ENCODE measurements around the gene P2RX7. TPM values are rescaled to one million over a fixed set of nuclear protein-coding genes. Genes with fewer than 3 reads are reported as not detected.

P2RX7 gene
- total RNA-seq, 1 experiment from 2014 or later, result 1.6 TPM

- no peak overlapping the region for H3K4me2 ChIP-seq (ENCODE audit: low read length)
- no peaks in the 10 kb centered on the region for H3K27me3 ChIP-seq (ENCODE audit: low read length)
- ChIA-PET CTCF (no interaction called here), POLR2A (ENCODE audit: unreplicated experiment) (interaction anchor here (0.7 kb wide), 1 partner anchor 204 kb away, joined by 4 read pairs; no protein-coding TSS in a partner anchor)
- no peaks in the 10 kb centered on the region for H4K20me1 ChIP-seq (ENCODE audit: low read length)
- no peaks in the 10 kb centered on the region for H3K36me3 ChIP-seq (ENCODE audit: low read depth, low read length)
- TF ChIP-seq EZH2phosphoT487 (IDR thresholded peaks at IDR 0.05; ENCODE audit: borderline replicate concordance, low read length) (no peak), CTCF (conservative IDR thresholded peaks at IDR 0.05; ENCODE audit: low read depth, low read length) (no peak), EZH2 (IDR thresholded peaks at IDR 0.05; ENCODE audit: low read length, unreplicated experiment) (no peak)
- peaks cover 11% of the 10 kb centered on the region for H3K79me2 ChIP-seq (ENCODE audit: low read length)
- no peak overlapping the region for H3K9ac ChIP-seq (ENCODE audit: low read length)
- ATAC-seq (no peak), DNase-seq (no peak)
- H3K4me3 ChIP-seq (ENCODE audit: low read length), result no peak overlapping the region
- H3K9me2 ChIP-seq (replicated peaks; ENCODE audit: low read length), result no peaks in the 10 kb centered on the region
- H2AFZ ChIP-seq (ENCODE audit: low read length), result no peak overlapping the region
- no peaks in the 10 kb centered on the region for H3F3A ChIP-seq (ENCODE audit: low read length, unreplicated experiment)
- BruUV-seq (replicated peaks), result no TSS peak
- peaks cover 32% of the 10 kb centered on the region for H3K4me1 ChIP-seq (ENCODE audit: insufficient read depth, low read length)
- H3K27ac ChIP-seq (ENCODE audit: low read length), result no peak overlapping the region
- no peaks in the 10 kb centered on the region for H3K9me3 ChIP-seq (ENCODE audit: low read length)
- intact Hi-C loops (cut with micrococcal nuclease), result no loop called here
Observed at GRCh38 chr12:121216102-121216501, 83.4 kb downstream of the P2RX7 start.

- Histone ChIP-seq H2AFZ (ENCODE audit: low read length) (no peak overlapping the region), H3K9me3 (ENCODE audit: low read length) (no peaks in the 10 kb centered on the region), H4K20me1 (ENCODE audit: low read length) (no peaks in the 10 kb centered on the region), H3K4me1 (ENCODE audit: insufficient read depth, low read length) (peaks cover 32% of the 10 kb centered on the region), H3K79me2 (ENCODE audit: low read length) (peaks cover 7% of the 10 kb centered on the region; the same call in 1 of the 2 replicates), H3K36me3 (ENCODE audit: low read depth, low read length) (no peaks in the 10 kb centered on the region), H3K27ac (ENCODE audit: low read length) (no peak overlapping the region), H3F3A (ENCODE audit: low read length, unreplicated experiment) (no peaks in the 10 kb centered on the region), H3K9me2 (replicated peaks; ENCODE audit: low read length) (no peaks in the 10 kb centered on the region), H3K4me2 (ENCODE audit: low read length) (no peak overlapping the region), H3K27me3 (ENCODE audit: low read length) (no peaks in the 10 kb centered on the region), H3K4me3 (ENCODE audit: low read length) (no peak overlapping the region), H3K9ac (ENCODE audit: low read length) (no peak overlapping the region)
- POLR2A ChIA-PET (ENCODE audit: unreplicated experiment), result no interaction called here
- DNase-seq (peak; percentile 24), ATAC-seq (peak; percentile 21; the same call in 1 of the 2 replicates)
- BruUV-seq (replicated peaks), result no TSS peak
- TF ChIP-seq EZH2phosphoT487 (IDR thresholded peaks at IDR 0.05; ENCODE audit: borderline replicate concordance, low read length) (no peak), EZH2 (IDR thresholded peaks at IDR 0.05; ENCODE audit: low read length, unreplicated experiment) (no peak), CTCF (conservative IDR thresholded peaks at IDR 0.05; ENCODE audit: low read depth, low read length) (no peak)
- CTCF ChIA-PET, result no interaction called here
- intact Hi-C loops (cut with micrococcal nuclease), result no loop called here
Observed at GRCh38 chr12:121217063-121217462, 84.4 kb downstream of the P2RX7 start.

- peaks cover 32% of the 10 kb centered on the region for H3K4me1 ChIP-seq (ENCODE audit: insufficient read depth, low read length)
- H2AFZ ChIP-seq (ENCODE audit: low read length), result no peak overlapping the region
- H3K36me3 ChIP-seq (ENCODE audit: low read depth, low read length), result no peaks in the 10 kb centered on the region
- no peaks in the 10 kb centered on the region for H4K20me1 ChIP-seq (ENCODE audit: low read length)
- BruUV-seq (replicated peaks), result no TSS peak
- H3F3A ChIP-seq (ENCODE audit: low read length, unreplicated experiment), result no peaks in the 10 kb centered on the region
- intact Hi-C loops (cut with micrococcal nuclease), result no loop called here
- no peak overlapping the region for H3K9ac ChIP-seq (ENCODE audit: low read length)
- no peak overlapping the region for H3K27ac ChIP-seq (ENCODE audit: low read length)
- H3K4me3 ChIP-seq (ENCODE audit: low read length), result no peak overlapping the region
- DNase-seq (no peak), ATAC-seq (no peak)
- H3K4me2 ChIP-seq (ENCODE audit: low read length), result no peak overlapping the region
- CTCF ChIA-PET, result no interaction called here
- H3K27me3 ChIP-seq (ENCODE audit: low read length), result no peaks in the 10 kb centered on the region
- TF ChIP-seq EZH2phosphoT487 (IDR thresholded peaks at IDR 0.05; ENCODE audit: borderline replicate concordance, low read length) (no peak), EZH2 (IDR thresholded peaks at IDR 0.05; ENCODE audit: low read length, unreplicated experiment) (no peak), CTCF (conservative IDR thresholded peaks at IDR 0.05; ENCODE audit: low read depth, low read length) (no peak)
- POLR2A ChIA-PET (ENCODE audit: unreplicated experiment), result no interaction called here
- no peaks in the 10 kb centered on the region for H3K9me3 ChIP-seq (ENCODE audit: low read length)
- H3K9me2 ChIP-seq (replicated peaks; ENCODE audit: low read length), result no peaks in the 10 kb centered on the region
- peaks cover 7% of the 10 kb centered on the region; the same call in 1 of the 2 replicates for H3K79me2 ChIP-seq (ENCODE audit: low read length)
Observed at GRCh38 chr12:121217761-121218160, 85.1 kb downstream of the P2RX7 start.

Measured in PC-3 (cell line).